22Rv1 (cell line): ENCODE measurements around the gene CCRL2.

Source experiments
- ZFX ChIP-seq: fragments of 450-650 bp; IDR thresholded peaks from 2 replicates; pipeline ENCODE4 v1.6.1; 2017; ENCODE audit warnings: antibody characterized with exemption, borderline replicate concordance
- TF ChIP-seq, protein P1 (sequence below): fragments of 450-650 bp; IDR thresholded peaks from 2 replicates; pipeline ENCODE4 v1.5.1; 2017; ENCODE audit warnings: mild to moderate bottlenecking

DNA sequence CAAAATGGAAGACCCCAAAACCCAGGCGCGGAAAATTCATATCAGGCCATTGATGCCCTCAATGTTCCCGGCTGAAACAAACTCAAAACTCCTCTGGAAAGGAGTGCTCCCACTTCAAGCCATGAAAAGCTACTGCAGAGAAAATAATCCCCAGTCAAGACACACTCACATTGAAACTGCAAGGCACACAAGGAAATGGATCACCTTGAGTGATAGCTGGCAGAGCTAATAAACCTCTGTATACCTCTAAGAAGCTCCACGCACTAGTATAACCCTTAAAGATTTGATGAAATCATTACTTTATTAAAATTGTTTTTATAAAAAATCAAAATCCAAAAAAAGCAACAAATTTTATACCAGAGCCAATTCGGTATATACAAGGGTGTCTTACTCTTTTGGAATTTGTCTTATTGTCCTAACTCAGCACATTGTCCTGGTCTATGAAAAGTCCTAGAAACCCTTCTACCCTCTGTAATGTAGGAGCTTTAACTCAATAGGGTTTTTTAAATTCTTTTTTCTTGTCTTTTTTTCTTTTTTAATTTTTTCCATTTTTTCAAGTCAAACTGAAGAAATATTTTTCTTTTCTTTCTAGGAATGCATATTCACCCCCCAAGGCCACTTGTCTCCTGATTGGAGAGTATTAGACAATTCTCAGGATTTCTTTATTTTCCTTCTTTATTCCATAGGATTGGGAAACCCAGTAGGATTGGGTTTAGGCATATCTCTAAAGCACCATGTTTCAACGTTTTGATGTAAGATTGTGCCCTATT, 8.7 kb upstream of the CCRL2 start:
- TF ChIP-seq, protein P1, sequence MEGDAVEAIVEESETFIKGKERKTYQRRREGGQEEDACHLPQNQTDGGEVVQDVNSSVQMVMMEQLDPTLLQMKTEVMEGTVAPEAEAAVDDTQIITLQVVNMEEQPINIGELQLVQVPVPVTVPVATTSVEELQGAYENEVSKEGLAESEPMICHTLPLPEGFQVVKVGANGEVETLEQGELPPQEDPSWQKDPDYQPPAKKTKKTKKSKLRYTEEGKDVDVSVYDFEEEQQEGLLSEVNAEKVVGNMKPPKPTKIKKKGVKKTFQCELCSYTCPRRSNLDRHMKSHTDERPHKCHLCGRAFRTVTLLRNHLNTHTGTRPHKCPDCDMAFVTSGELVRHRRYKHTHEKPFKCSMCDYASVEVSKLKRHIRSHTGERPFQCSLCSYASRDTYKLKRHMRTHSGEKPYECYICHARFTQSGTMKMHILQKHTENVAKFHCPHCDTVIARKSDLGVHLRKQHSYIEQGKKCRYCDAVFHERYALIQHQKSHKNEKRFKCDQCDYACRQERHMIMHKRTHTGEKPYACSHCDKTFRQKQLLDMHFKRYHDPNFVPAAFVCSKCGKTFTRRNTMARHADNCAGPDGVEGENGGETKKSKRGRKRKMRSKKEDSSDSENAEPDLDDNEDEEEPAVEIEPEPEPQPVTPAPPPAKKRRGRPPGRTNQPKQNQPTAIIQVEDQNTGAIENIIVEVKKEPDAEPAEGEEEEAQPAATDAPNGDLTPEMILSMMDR, result no peak
- no peak for TF ChIP-seq ZFX
